Measurements from ENCODE around the gene COMMD8.
A peak's percentile ranks its signal among the peaks of the same experiment; 100 is the strongest.

COMMD8 gene

DNA sequence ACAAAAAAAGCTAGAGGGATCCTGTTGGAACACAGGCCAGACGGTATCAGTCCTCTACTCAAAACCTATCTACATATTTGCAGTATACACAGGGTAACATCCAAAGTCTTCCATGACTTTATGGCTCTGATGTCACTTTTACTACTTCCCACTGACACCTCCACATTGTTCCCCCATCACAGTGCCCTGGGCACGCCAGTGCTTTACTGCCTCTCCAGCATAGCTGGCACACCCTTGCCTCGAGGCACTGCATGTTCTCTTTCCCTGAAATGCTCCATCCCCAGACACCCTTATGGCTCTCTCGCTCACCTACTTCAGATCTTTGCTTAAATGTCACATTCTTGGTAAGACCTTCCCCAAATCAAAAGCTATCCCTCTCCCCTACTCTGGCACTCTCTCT lies 15.3 kb upstream of the COMMD8 start:
- Histone ChIP-seq H3K36me3 (no peaks in the 10 kb centered on the region), H3K27ac (no peak overlapping the region), H3K9me3 (ENCODE audit: severe bottlenecking) (no peaks in the 10 kb centered on the region), H3K27me3 (ENCODE audit: insufficient read depth, low read depth, severe bottlenecking) (no peaks in the 10 kb centered on the region), H3K4me3 (ENCODE audit: low read depth, low read length) (no peak overlapping the region)
- TF ChIP-seq, protein P1, sequence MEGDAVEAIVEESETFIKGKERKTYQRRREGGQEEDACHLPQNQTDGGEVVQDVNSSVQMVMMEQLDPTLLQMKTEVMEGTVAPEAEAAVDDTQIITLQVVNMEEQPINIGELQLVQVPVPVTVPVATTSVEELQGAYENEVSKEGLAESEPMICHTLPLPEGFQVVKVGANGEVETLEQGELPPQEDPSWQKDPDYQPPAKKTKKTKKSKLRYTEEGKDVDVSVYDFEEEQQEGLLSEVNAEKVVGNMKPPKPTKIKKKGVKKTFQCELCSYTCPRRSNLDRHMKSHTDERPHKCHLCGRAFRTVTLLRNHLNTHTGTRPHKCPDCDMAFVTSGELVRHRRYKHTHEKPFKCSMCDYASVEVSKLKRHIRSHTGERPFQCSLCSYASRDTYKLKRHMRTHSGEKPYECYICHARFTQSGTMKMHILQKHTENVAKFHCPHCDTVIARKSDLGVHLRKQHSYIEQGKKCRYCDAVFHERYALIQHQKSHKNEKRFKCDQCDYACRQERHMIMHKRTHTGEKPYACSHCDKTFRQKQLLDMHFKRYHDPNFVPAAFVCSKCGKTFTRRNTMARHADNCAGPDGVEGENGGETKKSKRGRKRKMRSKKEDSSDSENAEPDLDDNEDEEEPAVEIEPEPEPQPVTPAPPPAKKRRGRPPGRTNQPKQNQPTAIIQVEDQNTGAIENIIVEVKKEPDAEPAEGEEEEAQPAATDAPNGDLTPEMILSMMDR (IDR thresholded peaks at IDR 0.05; ENCODE audit: low read depth, low read length) = no peak
- no peak for DNase-seq

DNA sequence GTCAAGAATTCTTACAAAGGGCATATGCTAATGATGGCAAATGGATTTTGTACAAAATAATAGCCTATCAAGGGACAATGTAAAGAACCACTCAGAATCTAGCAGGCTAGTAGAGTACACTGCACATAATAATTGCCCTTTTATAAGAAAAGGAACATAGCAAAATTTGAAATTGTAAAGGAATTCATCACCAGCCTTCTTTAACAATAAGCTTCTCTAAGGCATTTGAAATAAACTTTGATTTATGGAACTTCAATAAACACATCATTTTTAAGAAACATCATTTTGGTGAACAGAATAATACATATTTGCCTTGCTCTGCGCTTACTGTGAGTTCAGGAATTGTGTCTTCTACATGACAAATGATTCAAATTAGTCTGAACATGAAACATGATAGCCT lies 11.9 kb upstream of the COMMD8 start:
- no peak for DNase-seq
- TF ChIP-seq, protein P1 (IDR thresholded peaks at IDR 0.05; ENCODE audit: low read depth, low read length) = no peak
- Histone ChIP-seq H3K27ac (no peak overlapping the region), H3K4me3 (ENCODE audit: low read depth, low read length) (no peak overlapping the region), H3K9me3 (ENCODE audit: severe bottlenecking) (no peaks in the 10 kb centered on the region), H3K36me3 (no peaks in the 10 kb centered on the region), H3K27me3 (ENCODE audit: insufficient read depth, low read depth, severe bottlenecking) (no peaks in the 10 kb centered on the region)

DNA sequence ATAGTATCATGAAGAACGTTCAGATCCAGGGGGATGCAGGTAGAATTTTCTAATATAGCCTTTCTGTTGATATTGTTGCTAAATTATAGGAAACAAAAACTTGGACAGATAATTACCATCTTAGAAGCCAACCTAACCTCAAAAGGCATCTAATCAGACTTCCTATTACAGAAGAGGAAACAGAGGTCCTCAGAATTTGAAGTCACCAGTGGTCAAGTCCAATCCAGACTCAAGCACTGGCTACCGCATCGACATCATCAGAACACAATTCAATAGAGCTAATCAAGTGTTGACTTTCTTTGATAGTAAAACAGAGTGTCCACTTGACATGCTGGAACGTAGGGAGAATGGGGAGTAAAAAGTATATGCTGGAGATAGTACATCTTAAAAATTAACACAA lies 11.3 kb upstream of the COMMD8 start:
- TF ChIP-seq, protein P1 (IDR thresholded peaks at IDR 0.05; ENCODE audit: low read depth, low read length) = no peak

DNA sequence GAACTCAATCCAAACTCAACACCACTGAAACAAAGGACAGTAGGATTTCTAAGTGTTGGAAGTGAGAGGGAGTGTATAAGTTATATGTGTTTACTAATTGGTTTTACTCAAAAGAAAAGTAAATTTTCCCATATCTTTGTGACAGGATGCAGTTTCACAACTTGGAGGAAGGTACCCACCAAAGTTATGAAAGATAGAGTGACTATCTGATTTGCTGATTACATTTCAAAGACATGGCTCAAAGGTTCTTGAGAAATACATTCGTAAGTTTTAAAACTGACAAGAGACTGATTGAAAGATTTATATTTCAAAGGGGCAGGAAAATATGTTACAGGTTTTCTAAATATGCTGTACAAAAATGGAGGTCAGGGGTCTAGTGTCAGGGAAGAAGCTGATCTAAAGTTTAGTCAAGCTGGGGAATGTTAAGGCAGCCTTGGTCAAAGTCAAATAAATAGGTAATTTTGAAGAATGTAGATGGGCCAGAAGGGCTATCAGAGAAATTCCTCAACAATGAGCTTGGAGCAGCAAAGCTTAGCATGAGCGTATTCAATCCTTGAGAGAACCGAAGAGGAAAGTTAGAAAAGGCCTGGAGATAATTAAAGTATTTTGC lies 9.7 kb upstream of the COMMD8 start:
- Histone ChIP-seq H3K4me3 (ENCODE audit: low read depth, low read length) (no peak overlapping the region), H3K27ac (no peak overlapping the region), H3K9me3 (ENCODE audit: severe bottlenecking) (no peaks in the 10 kb centered on the region), H3K27me3 (ENCODE audit: insufficient read depth, low read depth, severe bottlenecking) (no peaks in the 10 kb centered on the region), H3K36me3 (no peaks in the 10 kb centered on the region)
- TF ChIP-seq, protein P1 (IDR thresholded peaks at IDR 0.05; ENCODE audit: low read depth, low read length) = no peak
- DNase-seq = no peak

More for the DNA sequence above, 11.3 kb upstream of the COMMD8 start:
- Histone ChIP-seq H3K36me3 (no peaks in the 10 kb centered on the region), H3K4me3 (ENCODE audit: low read depth, low read length) (no peak overlapping the region), H3K27ac (no peak overlapping the region), H3K9me3 (ENCODE audit: severe bottlenecking) (no peaks in the 10 kb centered on the region), H3K27me3 (ENCODE audit: insufficient read depth, low read depth, severe bottlenecking) (no peaks in the 10 kb centered on the region)
- DNase-seq = no peak

DNA sequence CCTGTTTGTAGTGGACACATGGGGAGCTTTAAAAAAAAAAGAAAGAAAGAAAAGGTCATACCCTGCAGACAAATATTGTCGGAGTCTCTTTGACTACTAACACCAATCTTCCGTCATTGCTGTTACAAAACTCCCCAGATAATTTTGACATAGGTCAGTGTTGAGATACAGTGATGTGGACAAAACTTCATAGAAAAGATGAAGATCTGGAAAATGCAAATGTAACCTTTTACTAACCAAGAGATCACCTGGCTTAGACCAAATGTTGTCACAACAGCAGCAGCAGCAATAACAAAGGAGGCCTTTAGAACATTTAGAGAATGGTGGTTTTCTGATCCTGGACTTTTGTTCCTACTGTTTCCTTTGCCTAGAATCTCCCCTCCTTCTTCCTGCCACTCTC lies 8.1 kb upstream of the COMMD8 start:
- DNase-seq = no peak
- H3K4me3 ChIP-seq (ENCODE audit: low read depth, low read length) = no peak overlapping the region
- TF ChIP-seq, protein P1 (IDR thresholded peaks at IDR 0.05; ENCODE audit: low read depth, low read length) = no peak
- H3K27ac ChIP-seq = no peak overlapping the region
- H3K9me3 ChIP-seq (ENCODE audit: severe bottlenecking) = no peaks in the 10 kb centered on the region
- no peaks in the 10 kb centered on the region for H3K27me3 ChIP-seq (ENCODE audit: insufficient read depth, low read depth, severe bottlenecking)
- H3K36me3 ChIP-seq = no peaks in the 10 kb centered on the region

DNA sequence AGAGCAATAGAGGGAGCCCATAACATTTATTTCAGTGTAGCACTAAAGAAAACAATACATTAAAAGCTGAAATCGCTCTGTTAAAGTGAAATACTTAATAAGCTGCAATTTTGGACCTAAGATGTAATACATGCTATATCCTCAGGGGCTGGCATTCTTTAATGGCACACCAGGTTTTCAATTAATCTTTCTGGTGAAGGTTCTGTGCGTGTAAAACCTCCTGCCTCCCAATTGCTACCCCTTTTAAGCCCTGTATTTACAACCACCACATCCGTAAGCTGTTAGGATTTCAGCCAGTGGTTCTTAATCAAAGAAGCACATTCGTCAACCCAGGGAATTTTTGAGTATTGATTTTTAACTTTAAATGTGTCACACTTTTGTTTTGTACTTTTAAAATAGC lies 7.6 kb upstream of the COMMD8 start:
- Histone ChIP-seq H3K27me3 (ENCODE audit: insufficient read depth, low read depth, severe bottlenecking) (no peaks in the 10 kb centered on the region), H3K4me3 (ENCODE audit: low read depth, low read length) (no peak overlapping the region), H3K9me3 (ENCODE audit: severe bottlenecking) (no peaks in the 10 kb centered on the region), H3K36me3 (no peaks in the 10 kb centered on the region), H3K27ac (no peak overlapping the region)
- peak; percentile 18 for DNase-seq
- TF ChIP-seq, protein P1 (IDR thresholded peaks at IDR 0.05; ENCODE audit: low read depth, low read length) = no peak
